A549 treated with dexamethasone at 1 μM for 4 hours (cell line): Measurements from ENCODE around the gene CCDC186. TPM values are rescaled to one million over a fixed set of nuclear protein-coding genes. Genes with fewer than 3 reads are reported as not detected.

Source experiments
- total RNA-seq: library from RNA; stranded (reverse); fragments of 200-300 nt; extraction: Qiagen RNA extraction; gene quantifications from 5 replicates; pipeline ENCODE4 v1.2.3, GENCODE V29; 2022

The CCDC186 gene
- total RNA-seq: 4.0 to 7.3 TPM (median 5.9 TPM) in 5 replicates

GRCh38 chr10:114173921-114174694, at the start of gene CCDC186:
CCDC186 (minus strand) TSS chr10:114174203; CDS start chr10:114163268, 10,935 bp downstream.

GRCh38 chr10:114179148-114179547, 5.1 kb upstream of the CCDC186 start, which contains the start of gene TDRD1:
TDRD1 (plus strand) TSS chr10:114179353; CDS start chr10:114187832, 8,479 bp downstream.

Other genes with a start within 250 kb of the CCDC186 start
- 0.95 to 1.5 TPM (median 1.3 TPM) in 5 replicates for gene ADRB1, start 130.3 kb downstream of the CCDC186 start, total RNA-seq
- not detected in 5 replicates for gene TDRD1, start 5.2 kb upstream of the CCDC186 start, total RNA-seq
- 0.05 to 0.06 TPM (median 0.06 TPM) in 3 of 5 replicates, not detected in the others for gene VWA2, start 65.1 kb upstream of the CCDC186 start, total RNA-seq
- gene AFAP1L2, start 230.3 kb upstream of the CCDC186 start, total RNA-seq: 20.2 to 24.3 TPM (median 21.7 TPM) in 5 replicates